DMS153 treated with DMSO at 0.1 percent for 48 hours (cell line): ENCODE measurements around the gene FNBP1.

ENCODE experiments used
- DNase-seq: peaks from one replicate; lab custom pipeline; 2025; ENCODE audit not compliant: unreplicated experiment; lab: John Stamatoyannopoulos, UW

FNBP1 gene

GRCh38 chr9:129930743-129931142, 112.2 kb downstream of the FNBP1 start:
- DNase-seq, result no peak

GRCh38 chr9:129929496-129930125, 113.4 kb downstream of the FNBP1 start:
- no peak for DNase-seq

- DNase-seq, result no peak
Measured at GRCh38 chr9:129923589-129923988, 119.4 kb downstream of the FNBP1 start.

GRCh38 chr9:129921905-129922304, 121.1 kb downstream of the FNBP1 start:
- no peak for DNase-seq

- no peak for DNase-seq
Measured at GRCh38 chr9:129919841-129920240, 123.1 kb downstream of the FNBP1 start.

- DNase-seq, result no peak
Measured at GRCh38 chr9:129919277-129919676, 123.7 kb downstream of the FNBP1 start.

- DNase-seq, result no peak
Measured at GRCh38 chr9:129918296-129918950, 124.6 kb downstream of the FNBP1 start.

GRCh38 chr9:129916707-129917106, 126.3 kb downstream of the FNBP1 start:
- DNase-seq, result no peak

GRCh38 chr9:129914051-129914450, 128.9 kb downstream of the FNBP1 start:
- no peak for DNase-seq

- no peak for DNase-seq
Measured at GRCh38 chr9:129910628-129911567, 132.1 kb downstream of the FNBP1 start.

GRCh38 chr9:129909851-129910250, 133.1 kb downstream of the FNBP1 start:
- DNase-seq, result no peak

- DNase-seq, result no peak
Measured at GRCh38 chr9:129908906-129909305, 134.1 kb downstream of the FNBP1 start.

- no peak for DNase-seq
Measured at GRCh38 chr9:129907201-129907600, 135.8 kb downstream of the FNBP1 start.

- DNase-seq, result no peak
Measured at GRCh38 chr9:129906298-129906697, 136.7 kb downstream of the FNBP1 start.

- DNase-seq, result no peak
Measured at GRCh38 chr9:129904734-129905133, 138.3 kb downstream of the FNBP1 start.

- DNase-seq, result no peak
Measured at GRCh38 chr9:129902740-129903134, 140.3 kb downstream of the FNBP1 start.

- no peak for DNase-seq
Measured at GRCh38 chr9:129901993-129902739, 140.8 kb downstream of the FNBP1 start.

GRCh38 chr9:129900263-129901027, 142.5 kb downstream of the FNBP1 start:
- no peak for DNase-seq

- DNase-seq, result no peak
Measured at GRCh38 chr9:129899620-129900019, 143.4 kb downstream of the FNBP1 start.

GRCh38 chr9:129898185-129898584, 144.8 kb downstream of the FNBP1 start:
- no peak for DNase-seq
